Progenitor cell of endocrine pancreas (in vitro differentiated cells): ENCODE measurements around the gene MPV17. TPM values are rescaled to one million over a fixed set of nuclear protein-coding genes. Genes with fewer than 3 reads are reported as not detected.

Source experiments
- DNase-seq: peaks from one replicate; pipeline ENCODE4 v3.0.0; 2021; ENCODE audit warnings: low spot score; ENCODE audit not compliant: unreplicated experiment
- H3K27ac Mint-ChIP-seq: 2 replicates; pipeline ENCODE4 v1.8.0; 2021; ENCODE audit warnings: mild to moderate bottlenecking, moderate library complexity, mixed read lengths
- H3K27me3 Mint-ChIP-seq: 2 replicates; pipeline ENCODE4 v1.8.0; 2021; ENCODE audit warnings: mixed read lengths
- H3K36me3 Mint-ChIP-seq: 2 replicates; pipeline ENCODE4 v1.8.0; 2022; ENCODE audit warnings: mixed read lengths; ENCODE audit not compliant: insufficient read depth
- H3K4me1 Mint-ChIP-seq: 2 replicates; pipeline ENCODE4 v1.8.0; 2021; ENCODE audit warnings: low read depth, mixed read lengths
- H3K4me3 Mint-ChIP-seq: 2 replicates; pipeline ENCODE4 v1.8.0; 2021; ENCODE audit warnings: low read depth, mild to moderate bottlenecking, moderate library complexity, mixed read lengths
- H3K9me3 Mint-ChIP-seq: 2 replicates; pipeline ENCODE4 v1.8.0; 2021; ENCODE audit warnings: low read depth, mixed read lengths
- CTCF ChIP-seq: fragments of 200-600 bp; sonication (generic); IDR thresholded peaks from one replicate; pipeline ENCODE4 v1.5.0; 2021; ENCODE audit warnings: antibody characterized with exemption, mild to moderate bottlenecking; ENCODE audit not compliant: unreplicated experiment
- total RNA-seq: library from RNA; stranded (reverse); gene quantifications from 2 replicates; pipeline ENCODE4 v1.2.1, GENCODE V29; 2021

Gene MPV17
- total RNA-seq, 1 donor from 2014 or later: 60.4 TPM

- H3K27me3 Mint-ChIP-seq: peaks cover 21% of the 10 kb centered on the region
- H3K4me1 Mint-ChIP-seq: peaks cover 15% of the 10 kb centered on the region
These were observed 28.0 kb downstream of the MPV17 start for GRCh38 chr2:27294928-27295327.

GRCh38 chr2:27291865-27292264, 31.0 kb downstream of the MPV17 start:
- DNase-seq: no peak
- H3K27me3 Mint-ChIP-seq: peaks cover 29% of the 10 kb centered on the region
- H3K36me3 Mint-ChIP-seq: no peaks in the 10 kb centered on the region
- H3K27ac Mint-ChIP-seq: no peak overlapping the region
- peak; percentile 20 for TF ChIP-seq CTCF
- no peak overlapping the region for H3K4me3 Mint-ChIP-seq
- H3K9me3 Mint-ChIP-seq: no peaks in the 10 kb centered on the region
- H3K4me1 Mint-ChIP-seq: peaks cover 10% of the 10 kb centered on the region

More at GRCh38 chr2:27294928-27295327, 28.0 kb downstream of the MPV17 start:
- no peak for DNase-seq
- Mint-ChIP-seq H3K4me3 (no peak overlapping the region), H3K36me3 (no peaks in the 10 kb centered on the region), H3K9me3 (no peaks in the 10 kb centered on the region), H3K27ac (no peak overlapping the region)
- no peak for TF ChIP-seq CTCF

- TF ChIP-seq CTCF: no peak
- Mint-ChIP-seq H3K27me3 (peaks cover 33% of the 10 kb centered on the region), H3K27ac (no peak overlapping the region), H3K4me3 (no peak overlapping the region), H3K36me3 (no peaks in the 10 kb centered on the region), H3K4me1 (peaks cover 10% of the 10 kb centered on the region), H3K9me3 (no peaks in the 10 kb centered on the region)
- no peak for DNase-seq
These were observed 32.3 kb downstream of the MPV17 start for GRCh38 chr2:27290549-27290948.

GRCh38 chr2:27288610-27289009, 34.3 kb downstream of the MPV17 start:
- Mint-ChIP-seq H3K4me3 (no peak overlapping the region), H3K9me3 (no peaks in the 10 kb centered on the region), H3K27ac (no peak overlapping the region), H3K27me3 (peaks cover 33% of the 10 kb centered on the region), H3K4me1 (peaks cover 10% of the 10 kb centered on the region), H3K36me3 (no peaks in the 10 kb centered on the region)
- TF ChIP-seq CTCF: no peak
- DNase-seq: no peak

- Mint-ChIP-seq H3K4me1 (peaks cover 10% of the 10 kb centered on the region), H3K4me3 (no peak overlapping the region), H3K27ac (no peak overlapping the region), H3K27me3 (peaks cover 43% of the 10 kb centered on the region), H3K9me3 (no peaks in the 10 kb centered on the region), H3K36me3 (no peaks in the 10 kb centered on the region)
- no peak for DNase-seq
- no peak for TF ChIP-seq CTCF
These were observed 37.4 kb downstream of the MPV17 start for GRCh38 chr2:27285481-27285880.
